GM19438 (cell line): Measurements from ENCODE around the gene PDE5A.

Source experiments
- ATAC-seq: cut with Tn5 transposase; IDR thresholded peaks from one replicate; pipeline ENCODE4 v1.9.1; 2021; ENCODE audit warnings: low read depth; ENCODE audit not compliant: unreplicated experiment

Gene PDE5A

DNA sequence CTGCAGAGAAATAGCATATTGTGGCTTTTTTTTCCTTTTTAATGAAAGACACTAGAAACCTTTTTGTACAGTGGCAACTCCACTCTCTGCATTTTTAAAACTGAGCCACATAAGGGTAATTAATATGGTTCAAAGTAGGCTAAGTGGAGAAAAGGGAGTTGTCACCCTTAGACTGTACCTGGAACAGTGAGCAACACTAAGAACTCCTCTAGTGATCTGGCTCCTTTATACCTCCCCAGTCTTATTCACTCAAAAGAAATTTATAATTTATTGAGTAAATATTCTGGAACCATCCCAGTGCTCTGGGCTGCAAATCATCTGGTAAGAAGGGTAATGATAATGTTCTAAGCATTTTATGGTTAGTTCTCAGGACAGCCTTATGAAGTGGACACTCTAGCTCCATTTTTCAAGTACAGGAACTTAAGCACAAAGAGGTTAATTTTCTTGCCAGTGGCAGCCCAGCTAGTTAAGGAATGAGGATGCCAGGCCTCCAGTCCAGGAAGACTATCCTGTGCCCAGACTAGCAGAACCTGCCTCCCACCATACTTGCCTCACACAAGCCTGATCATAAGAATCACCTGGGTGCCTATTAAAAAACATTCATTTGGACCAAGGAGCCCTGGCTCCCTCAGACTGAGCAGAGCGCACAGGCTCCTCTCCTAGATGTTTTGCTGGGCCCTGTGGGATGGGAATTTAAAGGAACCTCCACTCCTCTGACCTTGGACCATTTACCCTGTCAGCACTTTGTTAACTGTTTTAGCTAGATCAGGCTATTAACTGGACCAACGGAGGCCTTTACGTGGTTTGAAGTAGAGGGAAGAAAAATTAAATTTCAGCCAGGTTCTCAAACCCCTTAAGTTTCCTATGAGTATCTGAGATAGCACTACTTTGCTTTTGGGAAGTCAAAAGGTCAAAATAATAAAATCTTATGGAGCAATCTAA is 102.6 kb downstream of the PDE5A start:
- no peak for ATAC-seq

DNA sequence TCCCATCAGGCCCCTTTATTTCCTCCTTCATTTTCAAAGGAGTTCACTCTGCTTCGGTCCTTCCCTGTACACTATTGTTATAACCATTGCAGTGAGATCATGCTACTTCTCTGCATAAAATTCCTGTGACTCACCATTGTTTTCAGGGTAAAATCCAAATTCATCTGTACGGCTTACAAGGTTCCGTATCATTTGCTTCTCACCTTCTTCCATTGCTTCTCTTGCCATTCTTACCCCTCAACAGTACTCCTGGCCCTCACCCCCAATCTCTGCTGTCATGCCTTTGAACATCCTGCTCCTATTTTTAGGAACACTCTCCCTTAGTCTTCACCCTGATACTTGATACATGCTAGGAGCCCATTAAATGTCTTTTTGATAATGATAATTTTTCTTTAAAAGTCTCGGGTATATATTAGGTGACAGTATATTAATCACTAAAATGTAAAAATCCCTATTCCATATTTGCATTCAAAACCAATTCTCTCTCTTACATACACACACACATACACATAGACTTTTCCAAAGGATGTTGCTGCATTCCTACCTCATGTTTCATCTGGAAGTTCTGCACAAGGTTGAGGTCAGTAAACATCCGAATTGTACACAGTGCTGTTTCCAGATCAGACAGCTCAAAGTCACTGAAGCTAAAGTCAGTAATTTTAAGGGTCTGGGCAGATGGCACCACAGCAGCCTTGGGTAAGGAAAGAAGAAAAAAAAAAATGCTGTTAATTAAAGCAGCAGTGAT is 103.4 kb downstream of the PDE5A start:
- no peak for ATAC-seq

DNA sequence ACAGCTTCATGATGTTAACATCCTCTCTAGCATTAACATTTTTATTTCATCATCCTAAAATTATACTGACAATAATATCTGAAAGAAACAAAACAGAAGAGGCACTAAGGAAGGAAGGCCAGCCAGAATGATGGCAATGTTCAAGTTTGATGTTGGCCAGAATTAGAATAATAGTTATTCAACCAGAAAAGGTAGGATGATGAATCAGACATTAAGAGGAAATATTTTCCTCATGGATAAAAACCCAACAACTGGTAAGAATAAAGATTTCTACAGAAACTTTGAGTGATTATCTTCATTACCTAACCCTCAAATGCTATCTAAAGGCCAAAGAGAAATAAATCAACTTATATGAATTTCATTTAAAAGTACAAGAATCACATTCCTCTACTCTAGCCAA is 105.2 kb downstream of the PDE5A start:
- ATAC-seq, result no peak

DNA sequence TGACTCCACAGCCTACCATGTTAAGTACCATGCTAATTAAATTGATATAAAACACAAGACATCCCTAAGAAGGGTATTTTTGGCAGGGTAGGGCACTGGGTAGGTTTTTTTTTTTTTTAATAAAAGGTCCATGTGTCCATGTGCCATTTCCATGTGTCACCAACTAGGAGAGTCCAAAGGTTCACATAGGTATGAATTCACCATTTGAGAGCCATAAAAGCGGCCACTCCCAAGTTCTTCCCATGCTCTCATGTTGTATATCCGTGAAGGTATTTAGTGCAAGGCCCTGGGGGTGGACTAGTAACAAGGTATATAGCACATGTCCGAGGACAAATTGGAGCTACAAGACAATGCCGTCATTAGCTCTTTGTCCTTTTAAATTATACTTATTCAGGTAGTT is 107.3 kb downstream of the PDE5A start:
- ATAC-seq, result no peak

DNA sequence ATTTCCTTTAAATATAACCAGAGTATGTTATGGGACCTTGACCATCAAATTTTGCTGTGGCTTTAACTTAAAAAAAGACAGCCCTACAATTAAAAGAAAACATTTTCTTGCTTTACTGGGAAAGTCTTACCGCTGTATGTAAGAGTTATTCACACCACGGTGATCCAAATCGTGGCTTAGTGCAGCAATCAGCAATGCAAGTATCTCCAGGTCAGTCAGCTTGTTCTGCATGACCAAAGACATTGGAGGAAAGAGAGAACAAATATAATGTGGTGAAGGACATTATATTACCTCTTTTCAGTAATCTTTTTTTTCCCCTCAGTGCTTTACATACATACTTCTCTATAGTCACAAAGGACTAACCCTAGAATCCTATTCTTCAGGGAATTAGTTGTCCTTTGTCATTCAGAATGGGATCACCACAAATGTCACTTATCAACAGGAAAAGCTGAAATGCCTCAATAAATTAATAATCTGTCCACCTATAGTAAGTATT is 109.6 kb downstream of the PDE5A start:
- no peak for ATAC-seq

DNA sequence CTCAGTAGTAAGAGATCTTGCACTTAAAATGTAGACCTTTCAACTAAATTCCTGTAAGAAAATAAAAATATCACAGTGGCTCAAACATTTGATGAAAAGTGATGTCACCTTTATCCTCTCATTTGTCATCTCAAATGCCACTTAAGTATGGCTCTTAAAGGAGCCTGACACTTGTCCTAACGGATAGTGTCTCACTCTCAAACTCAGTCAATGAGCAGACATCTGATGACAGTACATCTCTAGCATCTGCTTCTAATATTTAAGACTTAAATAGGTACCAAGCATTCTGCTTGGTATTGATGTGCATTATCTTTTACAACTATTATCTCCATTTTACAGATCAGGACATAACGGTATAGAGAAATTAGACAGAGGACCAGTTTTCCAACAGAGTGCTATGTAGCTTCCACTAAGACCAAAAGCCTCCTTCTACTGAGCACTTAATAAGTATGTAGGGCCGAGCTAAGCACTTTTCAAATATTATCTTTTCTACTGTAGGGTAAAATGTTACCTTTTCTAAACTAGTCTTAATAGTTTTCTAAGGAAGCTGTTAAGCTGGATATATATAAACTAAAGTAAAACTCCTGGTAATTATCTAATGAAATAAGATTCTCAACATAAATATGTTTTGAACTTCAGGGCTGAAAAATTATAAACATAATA is 110.2 kb downstream of the PDE5A start:
- ATAC-seq, result no peak

DNA sequence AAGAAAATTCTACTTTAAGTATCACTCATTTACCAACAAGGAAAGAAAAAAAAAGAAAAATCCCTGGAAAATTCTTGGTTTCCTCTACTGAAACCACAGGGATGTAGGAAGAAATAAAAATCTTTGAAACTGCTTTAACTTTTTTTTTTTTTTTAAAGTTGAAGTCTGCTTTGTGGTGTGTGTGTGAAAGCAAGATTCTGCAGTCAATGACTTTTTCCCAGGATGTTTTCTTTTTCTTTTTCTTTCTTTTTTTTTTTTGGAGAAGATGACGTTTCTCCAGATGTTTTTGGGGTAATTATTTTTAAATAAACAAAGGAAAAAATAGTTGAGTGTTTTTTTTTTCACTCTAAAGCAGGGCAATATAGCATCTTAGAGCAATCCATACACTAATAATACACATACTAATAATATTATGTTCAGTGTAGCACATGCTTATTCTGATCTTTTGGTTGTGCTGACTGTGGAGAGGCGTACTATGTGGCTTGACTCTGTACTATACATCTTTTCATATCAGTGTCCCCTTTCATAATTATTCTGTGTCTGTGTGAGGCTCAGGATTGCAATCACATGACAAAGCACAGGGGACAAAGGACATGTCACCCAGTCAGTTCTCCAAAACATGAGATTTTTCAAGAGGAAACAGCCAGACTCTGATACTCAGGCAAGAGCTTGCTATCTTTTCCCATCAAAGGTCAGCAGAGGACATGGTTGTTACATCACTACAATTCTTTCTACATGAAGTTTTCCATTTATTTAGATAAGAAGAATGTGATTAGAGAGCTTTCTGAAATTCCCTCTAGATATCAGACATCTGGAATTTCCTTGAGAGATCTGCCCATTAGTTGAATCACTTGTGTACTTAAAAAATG is 111.0 kb downstream of the PDE5A start:
- no peak for ATAC-seq

DNA sequence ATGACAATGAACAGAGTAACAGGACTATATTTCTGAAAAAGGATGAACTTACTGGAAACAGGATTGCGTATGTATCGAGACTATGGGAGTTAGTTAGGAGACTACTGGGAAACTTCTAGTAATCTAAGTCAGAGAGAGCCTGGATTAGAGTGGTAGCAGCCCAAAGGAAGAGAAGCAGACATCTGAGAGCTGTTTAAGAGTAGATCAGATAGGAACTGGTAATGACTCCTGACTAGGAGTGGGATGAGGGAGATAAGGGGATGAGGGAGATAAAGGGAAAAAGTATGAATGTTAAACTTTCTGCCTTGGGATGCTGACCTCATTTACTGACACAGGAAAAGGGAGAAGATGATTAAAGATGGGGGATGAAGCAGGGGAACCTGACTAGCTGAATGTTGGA is 116.2 kb downstream of the PDE5A start:
- no peak for ATAC-seq

DNA sequence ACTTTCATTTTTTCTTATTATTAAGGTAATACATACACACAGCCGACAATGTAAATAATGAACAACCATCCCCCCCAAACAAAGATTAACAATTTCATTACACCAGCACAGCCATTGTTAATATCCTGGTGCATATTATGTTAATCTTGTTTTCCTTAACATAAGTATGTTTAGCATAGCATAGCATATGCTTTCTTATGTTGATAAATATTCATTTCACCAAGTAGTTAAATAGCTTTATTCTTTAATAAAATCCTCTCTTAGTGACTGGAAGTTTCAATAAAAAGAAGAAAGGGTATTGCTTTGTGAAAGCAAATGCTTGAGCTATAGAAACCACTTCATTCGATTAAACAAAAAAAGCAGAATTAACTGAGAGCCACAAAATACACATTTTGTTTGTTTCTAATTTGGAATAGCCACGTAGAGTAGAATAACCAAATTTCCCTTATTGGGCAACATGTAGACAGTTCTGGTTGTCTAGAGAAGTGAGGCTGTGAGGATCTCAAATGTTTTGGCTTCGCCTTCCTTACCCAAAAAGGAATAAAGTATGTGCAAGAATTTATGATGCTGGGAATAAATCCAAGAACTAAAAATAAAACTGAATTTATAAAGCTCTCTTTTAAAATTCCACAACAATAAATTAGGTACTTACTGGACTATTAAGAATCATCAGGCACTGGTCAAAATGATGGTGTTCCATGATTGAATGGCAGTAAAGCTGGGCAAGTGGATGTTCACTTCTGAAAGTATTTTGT is 118.0 kb downstream of the PDE5A start:
- no peak for ATAC-seq

DNA sequence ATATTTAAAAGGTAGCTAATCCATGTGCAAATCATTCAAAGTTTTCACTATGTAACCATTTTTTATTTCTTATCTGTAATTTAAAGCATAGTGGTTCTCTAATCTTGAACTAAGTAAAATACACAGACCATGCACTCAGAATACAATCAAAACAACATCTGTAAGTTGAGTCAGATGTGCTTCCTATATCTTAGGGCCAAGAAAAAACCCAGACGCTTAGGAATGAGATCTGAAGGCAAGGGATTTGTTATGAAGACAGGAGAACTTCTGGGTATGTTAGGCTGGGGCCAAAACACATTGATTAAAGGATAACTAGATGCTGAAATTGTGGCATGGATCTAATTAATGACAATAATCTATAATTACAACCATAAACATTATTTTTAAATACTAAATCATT is 120.3 kb downstream of the PDE5A start:
- no peak for ATAC-seq

DNA sequence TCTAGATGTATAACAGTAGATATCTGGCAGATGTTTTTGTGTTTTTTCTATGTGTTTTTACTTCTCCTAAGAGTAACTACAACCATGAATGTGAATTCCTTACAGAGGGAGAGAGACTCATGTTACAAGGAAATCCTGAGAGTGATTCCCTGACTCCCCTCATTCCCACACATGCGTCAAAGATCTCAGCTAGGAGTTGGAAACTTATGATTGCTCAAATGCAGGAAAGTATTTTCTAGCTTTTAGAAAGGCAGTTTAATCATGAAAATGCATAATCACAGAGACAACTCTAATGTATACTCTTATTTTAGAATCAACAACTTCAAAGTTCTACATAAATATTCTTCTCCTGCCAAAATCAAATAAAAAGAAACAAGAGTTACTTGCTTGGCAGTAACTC is 121.8 kb downstream of the PDE5A start:
- ATAC-seq, result no peak

DNA sequence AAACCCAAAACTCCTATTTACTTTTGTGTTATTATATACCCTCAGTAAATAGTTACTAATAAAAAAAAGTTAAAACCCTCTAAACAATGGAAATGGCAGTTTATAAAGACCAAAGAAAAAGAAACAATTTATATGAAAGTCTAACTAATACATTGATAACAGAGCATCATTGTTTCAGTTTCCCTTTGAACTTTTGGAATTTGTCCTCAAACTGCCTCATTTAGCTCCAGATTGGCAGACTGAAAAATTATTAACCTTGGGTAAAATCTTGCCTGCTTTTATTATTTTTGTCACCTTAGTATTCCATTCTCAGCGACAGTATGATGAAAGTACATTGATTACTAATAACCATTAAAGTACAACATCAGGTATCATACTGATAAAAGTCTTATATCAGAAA is 124.0 kb downstream of the PDE5A start:
- ATAC-seq, result no peak

DNA sequence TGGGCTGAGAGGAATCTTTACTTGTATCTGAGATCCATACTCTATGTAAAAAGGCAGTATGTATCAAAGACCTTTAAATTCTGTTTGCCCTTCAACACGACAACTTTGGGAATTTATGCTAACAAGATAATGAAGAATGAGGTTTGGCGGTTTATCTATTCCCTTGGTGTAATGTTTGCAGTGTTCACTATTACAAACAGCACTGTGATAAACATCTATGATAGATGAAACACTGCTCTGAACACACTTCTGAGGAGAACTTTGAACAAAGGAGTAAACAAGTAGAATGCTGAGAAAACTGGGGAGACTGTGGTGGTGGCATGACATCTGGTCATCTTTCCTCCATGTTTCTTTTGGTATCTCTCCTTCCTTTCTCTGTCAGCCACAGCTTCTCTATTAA is 126.9 kb downstream of the PDE5A start:
- ATAC-seq, result no peak

DNA sequence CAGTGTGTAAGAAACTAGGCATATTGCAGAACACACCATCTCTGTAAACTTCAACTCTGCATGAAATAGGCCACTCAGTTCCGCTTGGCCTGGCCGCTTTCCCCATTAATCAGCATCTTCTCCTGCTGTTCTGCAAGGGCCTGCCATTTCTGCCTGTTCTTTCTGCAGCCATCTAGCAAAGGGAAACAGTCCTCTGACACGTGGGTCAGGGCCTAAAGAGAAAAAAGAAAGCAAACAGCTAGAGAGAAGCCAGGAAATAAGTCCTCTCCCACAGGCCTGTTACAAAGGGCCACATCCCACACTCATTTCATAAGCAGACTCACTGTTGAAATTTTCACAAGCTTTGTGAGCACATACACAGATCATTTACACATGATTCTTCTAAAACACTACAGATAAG is 130.1 kb downstream of the PDE5A start:
- ATAC-seq, result no peak

DNA sequence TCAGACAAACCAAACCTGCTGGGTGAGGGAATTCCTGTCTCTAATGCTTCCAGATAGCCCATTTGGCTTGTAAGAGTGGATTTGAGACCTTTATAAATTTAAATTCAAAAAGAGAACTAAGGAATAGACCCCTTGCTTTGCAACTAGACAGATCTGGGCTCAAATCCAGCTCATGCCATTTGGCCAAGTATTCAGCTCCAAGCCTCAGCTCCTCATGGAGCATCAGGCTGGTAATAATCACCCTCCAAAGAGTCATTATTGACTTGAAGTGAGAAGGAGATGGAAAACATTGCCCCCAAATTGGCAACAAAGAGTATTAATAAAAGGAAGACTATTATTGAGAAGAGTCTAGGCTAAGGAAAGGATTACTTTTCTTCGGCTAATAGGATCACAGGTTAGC is 134.7 kb downstream of the PDE5A start:
- ATAC-seq, result no peak

DNA sequence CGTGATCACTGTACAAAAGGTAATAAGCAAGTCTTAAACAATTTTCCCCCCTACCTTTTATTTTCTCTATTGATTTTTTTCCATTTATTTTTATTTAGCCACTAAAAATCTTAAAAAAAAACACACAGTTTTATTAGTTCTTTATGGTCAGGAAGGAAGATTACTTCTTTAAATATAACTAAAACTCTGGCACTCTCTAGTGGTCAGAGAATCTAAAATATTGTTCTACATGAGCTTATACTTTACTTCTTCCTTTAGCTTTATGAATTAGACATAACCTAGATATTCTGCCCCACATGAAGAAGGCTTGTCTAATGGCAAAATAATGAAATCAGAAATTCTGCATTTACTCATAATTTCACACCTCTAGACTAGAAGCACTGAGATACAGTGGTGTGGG is 135.2 kb downstream of the PDE5A start:
- no peak for ATAC-seq

DNA sequence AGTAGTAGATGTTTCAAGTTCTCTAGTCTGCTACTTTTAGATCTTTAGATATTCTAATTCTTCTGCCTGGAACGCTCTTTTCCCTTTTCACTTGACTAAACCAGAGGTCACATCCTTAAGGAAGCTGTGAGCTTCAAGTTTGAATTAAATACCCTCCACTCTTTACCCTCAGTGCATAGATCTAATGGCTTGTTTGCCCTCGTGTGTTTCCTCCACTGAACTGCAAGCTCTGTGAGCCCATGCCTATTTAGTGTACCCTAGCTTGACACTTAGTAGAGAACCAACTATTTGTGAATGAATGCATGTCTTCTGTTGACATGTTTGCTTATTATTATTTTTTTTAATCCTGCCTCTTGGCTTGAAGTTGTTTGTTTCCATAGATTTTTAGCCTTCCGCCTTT is 138.3 kb downstream of the PDE5A start:
- no peak for ATAC-seq

DNA sequence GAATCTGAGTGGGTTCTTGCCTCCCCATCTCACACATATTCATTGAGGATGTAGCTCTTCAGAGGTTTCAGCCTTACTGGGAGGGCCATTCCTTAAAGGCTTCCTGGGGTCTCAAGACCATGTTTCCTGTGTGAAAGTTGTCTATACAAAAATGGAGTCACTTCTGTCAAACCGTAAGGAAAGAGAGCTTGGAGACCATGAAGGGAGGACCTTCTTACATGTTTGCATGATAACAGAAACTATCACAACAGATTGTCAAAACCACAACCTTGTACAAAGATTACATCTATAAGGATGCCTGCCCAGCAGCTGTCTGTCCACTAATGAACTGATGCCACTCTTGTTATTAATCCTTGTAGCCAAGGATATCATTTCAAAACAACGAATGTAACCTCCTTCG is 139.3 kb downstream of the PDE5A start:
- no peak for ATAC-seq

DNA sequence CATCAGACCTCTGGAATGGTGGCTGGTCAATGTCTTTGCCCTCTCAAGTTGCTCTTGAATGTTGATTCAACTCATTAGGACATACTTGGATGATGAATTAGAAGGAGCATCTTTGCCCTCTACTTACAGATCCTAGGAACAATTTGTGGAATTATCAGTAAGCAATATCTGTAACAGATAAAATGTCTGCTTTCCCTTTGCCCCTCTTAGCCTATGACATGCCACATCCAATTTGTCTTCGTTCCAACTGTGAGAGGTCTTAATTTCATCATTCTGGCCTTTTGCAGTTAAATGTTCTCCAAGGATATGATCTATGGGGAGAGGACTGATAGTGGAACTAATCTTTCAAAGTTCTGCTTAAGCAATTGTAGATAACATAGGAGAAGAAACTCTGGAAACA is 148.3 kb downstream of the PDE5A start:
- ATAC-seq, result no peak

DNA sequence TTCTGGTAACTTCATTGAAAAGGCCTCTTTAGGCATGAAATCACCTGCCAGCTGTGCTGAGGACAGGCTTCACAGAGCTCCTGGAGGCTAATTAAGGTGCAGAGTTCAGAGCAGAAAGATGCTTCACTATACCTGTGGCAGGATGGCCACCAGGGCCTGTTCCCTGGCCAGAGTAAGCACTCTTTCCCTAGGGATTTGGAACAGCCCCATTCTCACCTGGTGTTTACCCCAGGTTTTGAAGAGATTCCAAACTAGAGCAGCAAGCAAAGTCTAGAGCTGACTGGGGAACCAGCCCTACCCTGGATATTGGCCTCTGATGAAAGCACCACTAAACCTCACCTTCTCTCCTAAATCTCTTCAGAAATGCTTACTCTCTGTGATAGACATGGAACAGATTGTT is 148.8 kb downstream of the PDE5A start:
- no peak for ATAC-seq
